Kidney (tissue), 14 donors: Measurements from ENCODE around the gene FCHO1. TPM values are rescaled to one million over a fixed set of nuclear protein-coding genes. Genes with fewer than 3 reads are reported as not detected.
"Not testable (repeated sequence)": the region's sequence is repeated elsewhere in the genome, so short reads cannot be mapped to it uniquely, and the experiment has no call there.

ENCODE experiments used
- DNase-seq, 5 donors: peaks; one replicate each; pipeline ENCODE4 v3.0.0-alpha.2; 2013 to 2020
- FAIRE-seq: peaks from 2 replicates; lab custom pipeline; 2012; peaks lifted over from hg19 to GRCh38; lab: Jason Lieb, UNC
- H3K27ac ChIP-seq, 2 donors: one replicate each; pipeline ENCODE4 v1.7.0; 2013; ENCODE audit warnings: low read depth in 2 of 2, low read length in 2 of 2, inconsistent platforms in 1 of 2
- H3K27me3 ChIP-seq: one replicate; pipeline ENCODE4 v1.7.1; 2013; ENCODE audit warnings: low read length, inconsistent platforms; ENCODE audit not compliant: control insufficient read depth, insufficient read depth
- H3K36me3 ChIP-seq, 3 donors: one replicate each; pipeline versions ENCODE4 v1.7.0 to v1.7.1; 2013; ENCODE audit warnings: low read length in 3 of 3, control low read depth in 1 of 3, inconsistent platforms in 1 of 3; ENCODE audit not compliant: insufficient read depth in 3 of 3, control insufficient read depth in 2 of 3
- H3K4me1 ChIP-seq, 3 donors: one replicate each; pipeline versions ENCODE4 v1.7.0 to v1.7.1; 2013; ENCODE audit warnings: low read length in 3 of 3, inconsistent platforms in 1 of 3, low read depth in 1 of 3; ENCODE audit not compliant: control insufficient read depth in 2 of 3, insufficient read depth in 2 of 3
- H3K4me3 ChIP-seq, 3 donors: one replicate each; pipeline versions ENCODE4 v1.7.0 to v1.8.1; 2013; ENCODE audit warnings: low read length in 3 of 3, control low read depth in 1 of 3, inconsistent platforms in 1 of 3
- H3K9ac ChIP-seq, 3 donors: one replicate each; pipeline versions ENCODE4 v1.7.0 to v1.7.1; 2013; ENCODE audit warnings: low read length in 3 of 3, control low read depth in 1 of 3, inconsistent platforms in 1 of 3
- H3K9me3 ChIP-seq, 3 donors: one replicate each; pipeline versions ENCODE4 v1.7.0 to v1.7.1; 2013; ENCODE audit warnings: low read length in 3 of 3, control low read depth in 1 of 3, inconsistent platforms in 1 of 3; ENCODE audit not compliant: control insufficient read depth in 2 of 3, insufficient read depth in 1 of 3
- CTCF ChIP-seq: IDR thresholded peaks from 3 replicates; pipeline ENCODE4 v1.5.1; 2012; ENCODE audit warnings: mild to moderate bottlenecking, moderate library complexity, borderline replicate concordance; ENCODE audit not compliant: insufficient read depth; ENCODE audit errors: extremely low read depth
- intact Hi-C: fragments of 100-400 bp; cut with DNase I; formaldehyde crosslinking; loops from one replicate; pipeline ENCODE4 v1.11.1; 2022
- polyA plus RNA-seq: library from polyadenylated mRNA; stranded (reverse); fragments of 350-450 nt; fragmentation: Illumina TruSeq; extraction: RNeasy Lipid Tissue Mini Kit (QIAGEN cat#74804); gene quantifications from one replicate; pipeline ENCODE4 v1.2.3, GENCODE V29; 2014; ENCODE audit warnings: low read depth, low replicate concordance; ENCODE audit not compliant: insufficient read depth
- total RNA-seq: library from RNA; stranded (reverse); fragmentation: NEBNext Ultra II Directional; extraction: Animal tissue kit (Norgen Biotek cat#: 25700); gene quantifications from one replicate; pipeline ENCODE4 v1.2.1, GENCODE V29; 2021
- donor health status: control.
- donor health status: control.
- donor health status: control.
- donor health status: control.
- donor health status: control.
- donor health status: DM: yes; HTN: yes; CAD: no.
- donor health status: Normal renal cell carcinoma (clear cell type).

FCHO1 gene
- total and polyA plus RNA-seq, 2 donors from 2014 or later: 0.52 to 5.9 TPM

DNA sequence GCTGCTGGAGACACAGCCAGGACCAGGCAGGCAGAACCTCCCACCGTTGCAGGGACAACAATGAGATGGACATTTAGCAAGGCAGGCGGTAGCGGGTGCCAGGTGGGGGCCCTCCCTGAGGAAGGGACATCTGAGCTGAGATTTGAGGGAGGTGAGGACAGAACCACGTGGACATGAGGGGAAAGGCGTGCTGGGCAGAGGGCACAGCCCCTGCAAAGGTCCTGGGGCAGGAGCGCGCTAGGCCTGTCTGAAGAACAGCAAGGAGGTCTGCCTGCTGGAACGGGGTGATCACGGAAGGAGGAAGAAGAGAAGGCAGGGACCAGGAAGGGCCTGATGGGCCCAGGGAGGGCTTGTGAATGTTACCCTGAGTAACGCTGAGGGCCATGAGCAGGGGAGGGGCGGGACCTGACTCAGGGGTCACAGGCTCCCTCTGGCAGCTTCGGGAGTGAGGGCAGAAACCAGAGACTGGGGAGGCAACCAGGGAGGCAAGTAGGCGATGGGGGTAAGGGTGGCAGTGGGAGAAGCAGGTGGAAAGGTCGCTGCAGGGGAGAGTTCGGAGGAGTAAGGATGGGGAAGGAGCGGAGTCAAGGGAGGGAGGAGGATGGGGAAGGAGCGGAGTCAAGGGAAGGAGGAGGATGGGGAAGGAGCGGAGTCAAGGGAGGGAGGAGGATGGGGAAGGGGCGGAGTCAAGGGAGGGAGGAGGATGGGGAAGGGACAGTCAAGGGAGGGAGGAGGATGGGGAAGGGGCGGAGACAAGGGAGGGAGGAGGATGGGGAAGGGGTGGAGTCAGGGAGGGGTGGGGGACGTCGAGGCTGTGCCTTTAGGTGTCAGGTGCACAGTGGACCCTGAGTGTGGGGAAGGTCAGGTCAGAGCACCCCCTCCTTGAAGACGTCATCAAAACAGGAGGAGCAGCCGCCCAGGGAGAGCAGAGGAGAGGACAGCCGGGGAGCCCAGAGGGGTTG, 28.0 kb downstream of the FCHO1 start:
- Histone ChIP-seq H3K9me3 (no peaks in the 10 kb centered on the region), H3K36me3 (no peaks in the 10 kb centered on the region), H3K27me3 (no peaks in the 10 kb centered on the region), H3K9ac (no peak overlapping the region), H3K4me3 (no peak overlapping the region), H3K4me1 (peaks cover 0 to 4% (median 0%) of the 10 kb centered on the region in 3 donors), H3K27ac (no peak overlapping the region)
- TF ChIP-seq CTCF: no peak
- intact Hi-C loops: no loop called here
- DNase-seq (peak in 4 of 5 donors; percentile 59 to 84 (median 68)), FAIRE-seq (no peak)

- Histone ChIP-seq H3K9ac (no peak overlapping the region), H3K27me3 (no peaks in the 10 kb centered on the region), H3K27ac (no peak overlapping the region), H3K4me3 (no peak overlapping the region), H3K4me1 (peaks cover 0 to 4% (median 0%) of the 10 kb centered on the region in 3 donors), H3K9me3 (no peaks in the 10 kb centered on the region), H3K36me3 (no peaks in the 10 kb centered on the region)
- intact Hi-C loops: no loop called here
- no peak for DNase-seq
- TF ChIP-seq CTCF: no peak
- no peak for FAIRE-seq
Observed at GRCh38 chr19:17780781-17781180, 29.5 kb downstream of the FCHO1 start.

DNA sequence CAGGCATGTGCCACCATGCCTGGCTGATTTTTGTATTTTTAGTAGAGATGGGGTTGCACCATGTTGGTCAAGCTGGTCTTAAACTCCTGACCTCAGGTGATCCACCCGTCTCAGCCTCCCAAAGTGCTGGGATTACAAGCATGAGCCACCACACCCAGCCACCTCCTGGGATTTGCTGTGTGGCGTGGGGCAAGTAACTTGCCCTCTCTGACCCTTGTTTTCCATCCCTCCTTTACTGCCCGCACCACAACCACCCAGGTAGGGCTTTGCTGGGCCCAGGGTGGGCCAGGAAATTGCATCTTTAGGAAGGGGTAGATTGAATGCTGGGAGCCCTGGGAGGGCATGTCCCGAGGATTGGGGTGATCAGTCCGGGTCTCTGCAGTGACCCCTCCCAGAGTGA, 32.4 kb downstream of the FCHO1 start:
- H3K27me3 ChIP-seq, H3K9ac ChIP-seq, H3K9me3 ChIP-seq, H3K36me3 ChIP-seq, FAIRE-seq, intact Hi-C loops, H3K27ac ChIP-seq, DNase-seq, H3K4me1 ChIP-seq: not testable (repeated sequence)
- H3K4me3 ChIP-seq: peak overlapping the region in 1 of 3 donors; percentile 3

- Histone ChIP-seq H3K4me3 (peak overlapping the region in 2 of 3 donors; percentile 3 to 4), H3K4me1 (no peaks in the 10 kb centered on the region), H3K9ac (no peak overlapping the region), H3K36me3 (no peaks in the 10 kb centered on the region), H3K27me3 (no peaks in the 10 kb centered on the region), H3K27ac (no peak overlapping the region), H3K9me3 (no peaks in the 10 kb centered on the region)
- TF ChIP-seq CTCF: peak; percentile 62
- peak; percentile 78 to 91 (median 86) for DNase-seq
- no peak for FAIRE-seq
- intact Hi-C loops: no loop called here
Observed at GRCh38 chr19:17784201-17785008, 33.1 kb downstream of the FCHO1 start.
